OCI-M2 (cell line): Measurements from ENCODE around the gene SPHK2.
"Not testable (repeated sequence)": the region's sequence is repeated elsewhere in the genome, so short reads cannot be mapped to it uniquely, and the experiment has no call there.

Experiments
- DNase-seq: peaks from one replicate; lab custom pipeline; 2025; ENCODE audit not compliant: unreplicated experiment; lab: John Stamatoyannopoulos, UW

The SPHK2 gene

DNA sequence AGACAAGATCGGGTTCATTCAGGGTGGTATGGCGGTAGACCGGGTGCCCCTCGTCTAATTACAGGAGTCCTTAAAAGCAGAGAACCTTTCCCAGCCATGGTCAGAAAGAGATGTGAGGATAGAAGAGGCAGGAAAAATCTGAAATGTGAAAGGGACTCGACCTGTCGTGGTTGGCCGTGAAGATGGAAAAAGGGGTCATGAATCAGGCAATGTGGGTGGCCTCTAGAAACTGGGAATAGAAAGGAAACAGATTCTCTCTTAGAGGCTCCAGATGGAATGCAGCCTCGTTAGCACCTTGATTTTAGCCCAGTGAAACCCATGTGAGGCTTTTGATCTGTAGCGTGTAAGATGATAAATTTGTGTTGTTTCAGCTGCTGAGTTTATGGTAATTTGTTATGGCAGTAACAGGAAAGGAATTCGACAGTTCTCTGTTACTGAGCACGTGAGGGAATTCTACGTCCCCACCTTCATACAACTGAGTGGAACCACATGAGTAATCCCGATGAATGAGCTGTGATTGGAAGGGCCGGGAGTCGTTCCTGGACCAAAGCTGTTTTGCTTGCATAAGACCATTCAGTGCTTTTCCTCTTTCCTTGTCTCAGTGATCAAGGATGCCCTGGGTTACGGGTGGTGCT is 37.7 kb downstream of the SPHK2 start:
- DNase-seq, result no peak

GRCh38 chr19:48657828-48658227 is 38.5 kb downstream of the SPHK2 start:
- not testable (repeated sequence) for DNase-seq

- DNase-seq, result no peak
Observed at GRCh38 chr19:48658483-48658882, 39.2 kb downstream of the SPHK2 start.

- DNase-seq, result no peak
Observed at GRCh38 chr19:48659768-48660167, 40.5 kb downstream of the SPHK2 start.

DNA sequence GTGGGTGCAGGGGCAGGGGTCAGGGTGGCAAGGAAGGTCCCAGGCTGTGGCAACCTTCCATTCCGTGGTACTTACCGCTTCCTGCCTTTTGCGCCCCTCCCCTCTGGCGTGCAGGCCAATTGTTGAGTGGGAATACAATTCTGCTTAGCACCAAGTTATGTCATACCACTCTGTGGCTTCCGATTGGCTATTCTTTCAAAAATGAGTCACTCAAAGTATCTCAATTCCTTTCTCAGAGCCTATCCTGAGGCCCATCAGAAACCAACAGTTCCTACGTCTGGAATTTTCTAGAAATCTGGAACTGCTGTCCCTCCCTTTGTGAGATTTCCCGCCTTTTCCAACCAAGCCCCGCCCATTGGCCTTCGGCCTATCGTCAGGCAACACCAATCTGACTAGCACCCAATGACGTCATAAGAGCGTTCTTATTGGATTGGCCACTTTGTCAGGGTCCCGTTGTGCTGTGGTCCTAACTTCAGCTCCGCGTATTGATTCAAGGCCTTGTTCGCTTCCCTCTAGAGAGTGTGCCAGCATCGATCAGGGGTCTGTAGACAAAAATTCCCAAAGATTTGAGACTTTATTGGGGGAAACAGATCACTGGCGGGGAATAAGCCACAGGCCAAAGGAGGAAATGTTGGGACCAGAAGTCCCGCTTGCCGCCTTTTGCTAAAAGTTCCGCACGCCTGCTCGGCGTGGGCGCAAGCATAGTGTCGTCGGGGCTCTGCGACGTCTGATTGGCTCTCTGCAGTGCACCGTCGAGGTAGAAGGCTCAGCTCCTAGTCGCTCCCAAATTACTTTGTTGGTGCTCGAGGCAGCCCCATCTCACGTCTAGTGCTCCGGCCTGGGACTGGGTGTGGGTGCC is 41.8 kb downstream of the SPHK2 start:
- DNase-seq, result no peak

GRCh38 chr19:48661711-48662090 is 42.4 kb downstream of the SPHK2 start:
- DNase-seq, result no peak

DNA sequence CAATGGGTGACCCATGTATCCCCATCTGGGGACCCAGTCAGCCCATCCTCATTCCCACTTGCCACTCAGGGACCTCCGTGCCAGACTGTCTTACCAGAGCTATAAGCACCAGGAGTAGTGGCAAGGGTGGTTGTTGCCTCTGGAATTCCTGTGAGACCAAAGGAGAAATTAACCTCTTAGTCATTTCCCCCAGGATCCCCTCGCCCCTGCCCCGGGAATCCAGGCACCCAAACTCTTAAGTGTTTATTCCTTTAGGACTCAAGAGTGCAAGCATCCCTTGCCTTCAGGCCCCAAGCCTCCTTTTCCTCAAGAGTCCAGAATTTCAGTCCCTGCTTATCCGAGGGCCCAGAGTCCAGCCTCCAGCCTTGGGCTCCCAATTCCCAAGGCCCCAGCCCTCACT is 44.4 kb downstream of the SPHK2 start:
- DNase-seq, result no peak

DNA sequence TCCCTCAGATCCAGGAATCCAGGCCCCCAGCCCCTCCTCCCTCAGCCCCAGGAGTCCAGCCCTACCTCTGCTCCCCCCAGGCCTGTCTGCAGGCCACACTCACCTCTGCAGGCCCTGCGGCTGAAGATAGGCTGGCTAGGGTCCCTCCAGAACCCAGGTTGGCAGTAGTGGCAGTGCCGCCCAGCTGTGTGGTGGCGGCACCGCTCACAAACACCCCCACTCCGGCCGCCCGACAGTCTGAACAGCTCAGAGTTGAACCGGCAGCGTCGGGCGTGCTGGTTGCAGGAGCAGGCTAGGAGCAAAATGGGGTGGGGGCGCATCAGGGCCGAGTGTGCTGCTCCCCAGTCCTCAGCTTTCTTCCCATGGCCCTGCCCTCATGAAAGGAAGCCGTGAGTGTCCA is 45.2 kb downstream of the SPHK2 start:
- DNase-seq, result no peak

GRCh38 chr19:48665786-48666185 is 46.5 kb downstream of the SPHK2 start:
- no peak for DNase-seq

DNA sequence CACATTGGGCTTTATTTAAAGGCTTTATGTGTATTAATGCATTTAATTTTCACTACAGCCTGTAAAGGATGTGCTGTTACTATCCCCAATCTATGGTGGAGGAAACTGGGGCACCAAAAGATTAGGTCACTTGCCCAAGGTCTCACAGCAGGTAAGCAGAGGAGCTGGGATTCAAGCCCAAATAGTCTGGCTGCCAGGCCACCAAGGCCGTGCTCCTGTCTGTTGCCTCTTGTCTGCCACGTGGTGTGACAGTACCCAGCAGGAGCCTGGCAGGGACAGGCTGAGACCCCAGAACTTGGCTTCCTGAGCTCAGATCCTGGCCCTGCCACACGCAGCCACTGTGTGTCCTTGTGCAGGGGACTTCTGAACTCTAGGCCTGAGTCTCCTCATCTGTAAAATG is 49.0 kb downstream of the SPHK2 start:
- no peak for DNase-seq

- DNase-seq, result no peak
Observed at GRCh38 chr19:48668761-48669160, 49.5 kb downstream of the SPHK2 start.

DNA sequence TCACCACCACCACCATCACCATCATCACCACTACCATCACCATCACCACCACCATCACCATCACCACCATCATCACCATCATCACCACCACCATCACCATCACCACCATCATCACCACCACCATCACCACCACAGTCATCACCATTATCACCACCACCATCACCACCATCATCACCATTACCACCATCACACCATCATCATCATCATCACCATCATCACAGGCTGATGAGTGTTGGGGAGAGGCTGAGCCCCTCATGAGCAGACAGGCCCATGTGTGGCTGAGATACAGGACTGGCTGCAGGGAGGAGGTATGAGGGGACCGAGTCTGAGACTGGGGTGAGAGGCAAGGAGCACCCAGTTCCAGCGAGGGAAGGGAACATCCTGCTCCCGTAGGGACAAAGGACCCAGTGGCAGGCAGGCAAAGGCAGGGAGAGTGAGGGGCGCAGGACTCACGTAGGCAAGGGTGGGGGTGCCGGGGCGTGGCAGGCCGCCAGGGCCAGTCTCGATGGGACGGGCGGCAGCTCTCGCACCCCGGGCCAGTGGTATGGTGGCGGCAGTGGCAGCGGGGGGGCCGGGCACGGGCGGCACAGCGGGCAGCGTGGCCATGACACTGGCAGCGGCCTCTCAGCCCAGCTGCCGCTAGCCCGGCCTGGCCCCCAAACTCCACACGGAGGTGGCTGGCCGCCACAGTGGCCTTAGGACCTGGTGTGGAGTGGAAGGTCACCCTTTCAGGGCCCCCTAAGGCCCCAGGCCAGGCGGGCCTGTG is 50.8 kb downstream of the SPHK2 start:
- no peak for DNase-seq

DNA sequence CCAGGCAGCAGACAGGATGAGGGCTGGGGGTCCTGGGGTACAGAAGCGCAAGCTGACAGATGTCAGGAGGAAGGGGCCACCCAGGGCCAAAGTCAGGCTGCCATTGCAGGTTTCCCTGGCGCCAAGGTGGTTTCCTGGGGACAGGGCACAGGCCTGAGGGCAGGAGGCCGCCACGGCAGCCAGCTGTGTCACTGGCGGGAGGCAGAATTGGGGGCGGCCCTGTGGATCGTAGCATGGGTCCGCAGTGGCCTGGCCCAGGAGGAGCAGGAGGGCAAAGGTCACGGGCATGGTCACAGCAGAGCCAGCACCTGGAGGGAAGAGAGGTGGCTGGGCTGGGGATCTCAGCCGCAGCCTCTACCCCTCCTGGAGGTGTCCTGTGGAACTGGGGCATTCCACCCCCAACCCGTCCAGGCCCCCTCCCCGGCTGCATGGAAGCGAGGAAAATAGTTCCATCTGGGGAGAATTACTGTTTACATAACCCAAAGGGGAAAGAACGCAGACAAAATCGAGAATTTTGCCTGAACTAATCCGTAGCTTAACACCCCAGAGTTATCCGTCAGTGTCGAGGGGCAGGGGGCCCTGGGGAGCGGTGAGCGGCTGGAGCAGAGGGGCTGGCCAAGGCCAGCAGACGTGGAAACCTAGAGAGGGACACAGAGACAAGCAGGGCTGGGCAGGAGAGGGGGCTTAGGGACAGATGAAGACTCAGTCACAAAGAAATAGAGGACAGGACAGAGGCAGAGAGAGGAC is 51.6 kb downstream of the SPHK2 start:
- no peak for DNase-seq

DNA sequence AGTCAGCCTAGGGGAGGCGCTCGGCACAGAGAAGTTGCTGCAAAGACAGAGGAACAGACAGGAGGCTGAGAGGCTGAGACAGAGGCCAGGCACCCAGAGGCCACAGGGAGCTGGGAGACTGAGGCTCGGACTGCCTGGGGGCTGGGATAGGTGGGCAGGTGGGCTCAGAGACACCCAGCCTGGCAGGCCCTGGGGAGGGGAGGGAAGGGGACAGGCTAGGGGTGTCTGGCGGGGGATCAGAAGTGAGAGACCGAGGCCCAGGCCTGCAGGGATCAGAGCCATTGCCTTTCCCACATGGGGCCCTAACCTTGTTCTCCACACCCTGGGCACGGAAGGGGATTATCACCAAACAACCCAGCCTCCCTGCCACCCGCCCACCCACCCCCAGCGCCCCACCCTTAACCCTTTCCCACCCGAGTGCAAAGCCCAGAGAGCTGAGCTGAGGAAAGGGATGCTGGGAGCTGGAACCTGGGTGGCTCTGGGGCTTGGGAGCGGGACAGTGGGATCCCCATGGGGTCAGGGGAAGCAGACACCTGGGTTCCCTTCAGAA is 52.2 kb downstream of the SPHK2 start:
- no peak for DNase-seq

- no peak for DNase-seq
Observed at GRCh38 chr19:48672994-48673393, 53.7 kb downstream of the SPHK2 start, which contains the start of gene NTN5. Gene NTN5, minus strand, starts transcription at chr19:48673017. Its CDS starts 2,031 bp downstream, at chr19:48670986.

DNA sequence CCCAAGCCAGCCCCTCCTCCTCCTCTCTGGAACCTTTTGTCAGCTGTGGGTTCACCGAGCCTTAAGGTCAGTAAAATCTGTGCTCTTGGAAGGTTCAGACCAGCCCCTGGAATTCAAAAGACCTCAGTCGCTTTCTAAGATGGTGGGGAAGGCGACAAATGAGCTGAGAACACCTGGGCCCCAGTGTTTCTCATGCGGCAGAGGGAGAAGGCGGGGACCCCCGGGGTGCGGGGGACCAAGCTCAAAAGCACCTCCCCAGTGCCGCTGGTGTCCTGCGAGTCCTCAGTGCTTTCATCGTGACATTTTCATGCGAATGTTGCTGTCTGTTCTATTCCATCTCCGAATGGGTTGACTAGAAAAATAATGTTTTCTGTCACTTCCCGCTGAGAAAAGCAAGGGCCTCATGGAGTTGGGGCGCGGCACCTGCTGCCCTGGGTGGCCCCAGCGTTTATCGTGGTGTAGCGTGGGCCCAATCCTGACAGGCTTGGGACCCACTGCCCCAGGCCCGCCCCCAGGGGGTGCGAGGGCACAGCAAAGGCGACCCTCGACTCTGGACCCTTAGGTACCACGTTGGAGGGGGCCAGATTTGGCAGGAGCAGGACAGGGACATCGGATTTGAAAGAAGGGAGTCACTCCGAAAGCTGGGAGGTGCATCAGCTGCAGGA is 54.3 kb downstream of the SPHK2 start:
- no peak for DNase-seq

DNA sequence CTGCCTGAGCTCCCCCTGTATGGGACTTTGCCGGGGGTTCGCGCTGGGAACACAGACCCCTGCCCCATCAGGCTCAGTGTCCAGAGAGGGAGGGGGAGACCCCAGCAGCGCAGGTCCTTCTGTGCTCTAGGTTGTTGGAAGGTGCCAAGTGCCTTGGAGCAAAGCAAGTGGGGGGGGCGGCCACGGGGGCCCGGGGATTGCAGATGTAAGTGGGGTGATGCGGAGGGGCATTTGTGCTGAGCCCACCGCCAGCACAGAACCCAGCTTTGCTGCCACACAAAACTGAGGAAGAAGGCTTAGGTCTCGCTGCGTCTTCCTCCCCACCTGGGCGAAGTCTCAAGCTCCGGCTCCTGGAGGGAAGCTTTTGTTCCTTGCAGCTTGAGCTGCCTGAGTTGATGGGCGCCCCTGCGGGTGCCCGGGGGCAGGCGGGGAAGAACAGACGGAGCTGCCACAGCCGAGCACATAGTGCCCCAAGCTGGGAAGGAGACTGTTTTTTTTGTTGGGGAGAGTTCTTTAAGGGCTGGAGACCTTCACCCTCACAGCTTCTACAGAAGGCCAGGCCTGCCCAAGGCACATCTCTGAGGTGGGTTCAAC is 55.0 kb downstream of the SPHK2 start:
- DNase-seq, result no peak

DNA sequence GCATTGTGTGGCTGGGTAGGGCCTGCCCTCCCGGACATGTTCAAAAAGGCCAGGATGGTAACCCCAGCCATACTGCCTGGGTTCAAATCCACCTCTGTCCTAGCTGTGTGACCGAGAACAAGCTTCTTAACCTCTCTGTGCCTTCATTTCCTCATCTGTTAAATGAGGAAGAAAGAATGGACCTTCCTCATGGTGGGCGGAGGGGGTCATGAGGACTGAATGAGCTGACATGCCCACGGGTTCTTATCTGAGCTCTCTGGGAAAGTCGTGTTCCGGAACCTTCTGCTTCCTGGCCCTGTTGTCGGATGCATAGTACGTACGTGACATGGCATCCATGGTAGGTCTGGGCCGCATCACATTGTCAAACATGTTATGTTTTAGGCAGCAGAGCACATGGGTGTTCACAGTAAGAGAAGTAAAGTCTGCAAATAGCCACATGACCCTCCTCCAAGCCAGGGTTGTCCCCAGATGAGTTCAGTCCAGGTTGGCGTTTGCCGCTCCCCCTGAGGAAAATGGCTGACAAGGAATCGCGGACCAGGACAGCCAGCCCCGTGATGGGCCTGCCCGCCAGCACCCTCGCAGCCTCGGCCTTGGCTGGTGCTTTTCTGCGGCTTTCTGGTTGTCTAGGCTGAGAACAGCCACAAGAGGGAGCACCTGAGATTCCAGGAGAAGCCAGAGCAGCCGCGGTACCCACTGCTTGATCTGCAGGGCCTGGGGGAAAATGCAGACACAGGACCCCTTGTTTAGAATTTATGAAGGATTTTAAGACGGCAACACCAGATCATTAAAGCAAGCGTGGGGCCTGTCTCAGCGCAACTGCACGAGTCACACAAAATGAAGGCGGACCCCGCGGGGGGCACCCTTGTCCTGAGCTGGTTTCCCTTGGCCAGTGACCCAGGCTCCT is 55.9 kb downstream of the SPHK2 start:
- peak; percentile 77 for DNase-seq

GRCh38 chr19:48676487-48676886 is 57.2 kb downstream of the SPHK2 start:
- DNase-seq, result no peak
